IMR-90 (cell line): ENCODE results near the gene ERICH3. TPM values are rescaled to one million over a fixed set of nuclear protein-coding genes. Genes with fewer than 3 reads are reported as not detected.

ENCODE experiments used
- ATAC-seq: fragments of 200-7000 bp; cut with Tn5 transposase; 2 replicates; pipeline ENCODE4 v1.9.1; 2020; ENCODE audit warnings: low read depth, mild to moderate bottlenecking, moderate library complexity
- BruUV-seq: library from RNA; stranded (reverse); fragments of 400-500 nt; replicated peaks from 2 replicates; lab custom pipeline; 2021; lab: Mats Ljungman, UMichigan
- CTCF ChIA-PET: fragments of 300-600 bp; formaldehyde crosslinking; extraction: SDS; loops from one replicate; lab custom pipeline; 2021; ENCODE audit warnings: antibody characterized with exemption; lab: Yijun Ruan, JAX
- POLR2A ChIA-PET: fragments of 300-600 bp; sonication (Branson Sonifier 250); formaldehyde crosslinking; loops from one replicate; lab custom pipeline; 2022; ENCODE audit warnings: antibody characterized with exemption; ENCODE audit not compliant: unreplicated experiment; lab: Charles Lee
- DNase-seq: peaks from one replicate; pipeline ENCODE4 v3.0.0; 2013
- H2AFZ ChIP-seq: replicated peaks from 2 replicates; pipeline ENCODE3; 2013; ENCODE audit warnings: low read length, mild to moderate bottlenecking; ENCODE audit not compliant: poor library complexity
- H2AK5ac ChIP-seq: 2 replicates; pipeline ENCODE4 v1.6.1; 2013; ENCODE audit warnings: low read depth, low read length, inconsistent platforms
- H2AK9ac ChIP-seq: replicated peaks from 2 replicates; pipeline ENCODE3; 2013; ENCODE audit warnings: mild to moderate bottlenecking, low read depth, low read length, moderate library complexity; ENCODE audit not compliant: poor library complexity
- H2BK120ac ChIP-seq: 2 replicates; pipeline ENCODE4 v1.6.1; 2013; ENCODE audit warnings: low read depth, low read length, inconsistent platforms
- H2BK15ac ChIP-seq: 3 replicates; pipeline ENCODE4 v1.6.1; 2013; ENCODE audit warnings: low read depth, low read length, inconsistent platforms
- H2BK20ac ChIP-seq: 2 replicates; pipeline ENCODE4 v1.6.1; 2013; ENCODE audit warnings: low read depth, mild to moderate bottlenecking, inconsistent platforms, low read length, moderate library complexity
- H2BK5ac ChIP-seq: 2 replicates; pipeline ENCODE4 v1.6.1; 2013; ENCODE audit warnings: mild to moderate bottlenecking, low read depth, low read length, inconsistent platforms; ENCODE audit not compliant: poor library complexity, severe bottlenecking
- H3K14ac ChIP-seq: replicated peaks from 2 replicates; pipeline ENCODE4 v1.6.1; 2013; ENCODE audit warnings: low read depth, low read length, inconsistent platforms
- H3K18ac ChIP-seq: 2 replicates; pipeline ENCODE4 v1.6.1; 2013; ENCODE audit warnings: low read depth, low read length, control low read depth
- H3K23ac ChIP-seq: 2 replicates; pipeline ENCODE4 v1.6.1; 2013; ENCODE audit warnings: low read depth, low read length, inconsistent platforms
- H3K27ac ChIP-seq: 2 replicates; pipeline ENCODE4 v1.5.1; 2013; ENCODE audit warnings: mild to moderate bottlenecking, control low read depth, low read length; ENCODE audit not compliant: insufficient read depth
- H3K27me3 ChIP-seq: 2 replicates; pipeline ENCODE4 v1.6.1; 2013; ENCODE audit warnings: low read length; ENCODE audit not compliant: control insufficient read depth, insufficient read depth
- H3K36me3 ChIP-seq: 2 replicates; pipeline ENCODE4 v1.6.1; 2013; ENCODE audit warnings: low read length, mixed read lengths; ENCODE audit not compliant: control insufficient read depth, insufficient read depth
- H3K4ac ChIP-seq: 2 replicates; pipeline ENCODE4 v1.6.1; 2013; ENCODE audit warnings: low read depth, low read length, inconsistent platforms
- H3K4me1 ChIP-seq: 2 replicates; pipeline ENCODE4 v1.6.1; 2013; ENCODE audit warnings: low read length, mixed read lengths; ENCODE audit not compliant: control insufficient read depth, insufficient read depth
- H3K4me2 ChIP-seq: 2 replicates; pipeline ENCODE4 v1.6.1; 2013; ENCODE audit warnings: low read depth, mild to moderate bottlenecking, control low read depth, low read length, moderate library complexity
- H3K4me3 ChIP-seq: 2 replicates; pipeline ENCODE4 v1.5.1; 2013; ENCODE audit warnings: low read depth, mild to moderate bottlenecking, control low read depth, low read length, moderate library complexity; ENCODE audit not compliant: insufficient read depth
- H3K56ac ChIP-seq: 2 replicates; pipeline ENCODE4 v1.6.1; 2013; ENCODE audit warnings: low read length, inconsistent platforms; ENCODE audit not compliant: insufficient read depth; ENCODE audit errors: extremely low read depth
- H3K79me1 ChIP-seq, 2 experiments: 2 replicates each; pipeline ENCODE4 v1.6.1; 2013; ENCODE audit warnings: low read length in 2 of 2, inconsistent platforms in 1 of 2, low read depth in 1 of 2
- H3K9ac ChIP-seq: 2 replicates; pipeline ENCODE4 v1.6.1; 2013; ENCODE audit warnings: low read depth, low read length, control low read depth
- H3K9me1 ChIP-seq: 2 replicates; pipeline ENCODE4 v1.6.1; 2013; ENCODE audit warnings: low read length, inconsistent platforms; ENCODE audit not compliant: insufficient read depth
- H3K9me3 ChIP-seq: 2 replicates; pipeline ENCODE4 v1.6.1; 2013; ENCODE audit warnings: low read length; ENCODE audit not compliant: control insufficient read depth, insufficient read depth
- H4K20me1 ChIP-seq: 2 replicates; pipeline ENCODE4 v1.6.1; 2013; ENCODE audit warnings: low read length, inconsistent platforms; ENCODE audit not compliant: insufficient read depth
- H4K5ac ChIP-seq: 2 replicates; pipeline ENCODE4 v1.6.1; 2013; ENCODE audit warnings: mild to moderate bottlenecking, low read depth, low read length, control low read depth
- H4K8ac ChIP-seq, 2 experiments: 2 replicates each; pipeline ENCODE4 v1.6.1; 2013; ENCODE audit warnings: low read depth in 2 of 2, low read length in 2 of 2, control low read depth in 1 of 2, inconsistent platforms in 1 of 2
- H4K91ac ChIP-seq: 2 replicates; pipeline ENCODE4 v1.6.1; 2013; ENCODE audit warnings: low read depth, low read length, inconsistent platforms; ENCODE audit not compliant: insufficient read depth
- SMC3 ChIP-seq: fragments of 150-350 bp; IDR thresholded peaks from 2 replicates; pipeline ENCODE4 v1.6.1; 2016; ENCODE audit warnings: low read depth, mild to moderate bottlenecking, antibody characterized with exemption, low read length, moderate library complexity
- WGBS, 2 experiments: methylation state at CpG; one replicate each; pipeline versions ENCODE4 v1.1.5 to v1.1.7; 2013; ENCODE audit warnings: missing lambda C conversion rate in 2 of 2; ENCODE audit not compliant: insufficient read length in 1 of 2; ENCODE audit errors: extremely low coverage in 2 of 2; 5-methylcytosine and 5-hydroxymethylcytosine counted together
- dilution Hi-C: fragments of 300-500 bp; cut with HindIII; formaldehyde crosslinking; loops from one replicate; pipeline ENCODE4 v1.14.3; 2018; ENCODE audit warnings: low sequenced_read_pairs; ENCODE audit not compliant: unreplicated experiment
- in situ Hi-C: fragments of 300-500 bp; cut with MboI; formaldehyde crosslinking; loops from 3 replicates; pipeline ENCODE4 v1.14.3; 2019; ENCODE audit warnings: low sequenced_read_pairs, inconsistent platforms, mixed read lengths
- intact Hi-C: fragments of 100-400 bp; cut with micrococcal nuclease; formaldehyde crosslinking; loops from 2 replicates; pipeline ENCODE4 v1.10.0; 2022
- polyA plus RNA-seq, 3 experiments: library from polyadenylated mRNA; depleted of rRNA; stranded (reverse); fragments of >200 nt; gene quantifications; 2 replicates each; pipeline ENCODE4 v1.2.3, GENCODE V29; 2012; ENCODE audit warnings: low replicate concordance in 1 of 3
- total RNA-seq: library from RNA; depleted of rRNA; stranded (reverse); fragments of >200 nt; gene quantifications from 2 replicates; pipeline ENCODE4 v1.2.3, GENCODE V29; 2012

The ERICH3 gene
- total and polyA plus RNA-seq, 2 of the 4 experiments (the other 2 are of a cell fraction), result not detected

GRCh38 chr1:74715806-74716205 lies 42.2 kb upstream of the ERICH3 start:
- H2AK5ac ChIP-seq, result no peak overlapping the region
- H2BK20ac ChIP-seq, result no peak overlapping the region
- no peak overlapping the region for H3K9ac ChIP-seq
- H2BK5ac ChIP-seq, result no peak overlapping the region
- in situ Hi-C loops, result no loop called here
- no peak overlapping the region for H2AK9ac ChIP-seq
- H3K14ac ChIP-seq, result no peak overlapping the region
- no peak overlapping the region for H3K23ac ChIP-seq
- H3K9me3 ChIP-seq, result no peaks in the 10 kb centered on the region
- no peak for TF ChIP-seq SMC3
- no peaks in the 10 kb centered on the region for H3K27me3 ChIP-seq
- no peak overlapping the region for H3K4me3 ChIP-seq
- CTCF ChIA-PET, result interaction anchor here (1.5 kb wide), 1 partner anchor 18 kb away, joined by 3 read pairs; no protein-coding TSS in a partner anchor
- no peak overlapping the region for H3K56ac ChIP-seq
- intact Hi-C loops, result loop anchor here (2.0 kb wide), 1 partner anchor 13 kb away; no protein-coding TSS in a partner anchor
- peaks cover 9% of the 10 kb centered on the region for H3K36me3 ChIP-seq
- no peak overlapping the region for H3K27ac ChIP-seq
- no peaks in the 10 kb centered on the region for H4K20me1 ChIP-seq
- no peak overlapping the region for H3K4ac ChIP-seq
- H3K9me1 ChIP-seq, result peaks cover 6% of the 10 kb centered on the region
- DNase-seq (no peak), ATAC-seq (no peak)
- no CpG with 5 or more reads among the region's 6 CpGs for WGBS, 2 experiments
- H3K4me2 ChIP-seq, result no peak overlapping the region
- H2BK15ac ChIP-seq, result no peak overlapping the region
- no peak overlapping the region for H2BK120ac ChIP-seq
- H4K5ac ChIP-seq, result no peak overlapping the region
- no TSS peak for BruUV-seq
- no peak overlapping the region for H4K8ac ChIP-seq
- POLR2A ChIA-PET, result no interaction called here
- peaks cover 0 to 3% of the 10 kb centered on the region in 2 experiments; a peak in 3 of 4 replicates for H3K79me1 ChIP-seq
- H3K18ac ChIP-seq, result no peak overlapping the region
- no peak overlapping the region for H4K91ac ChIP-seq
- H2AFZ ChIP-seq, result no peak overlapping the region
- H3K4me1 ChIP-seq, result peaks cover 8% of the 10 kb centered on the region
- dilution Hi-C loops, result no loop called here
